Right atrium auricular region (tissue), 2 donors: ENCODE measurements around the gene RBBP4. TPM values are rescaled to one million over a fixed set of nuclear protein-coding genes. Genes with fewer than 3 reads are reported as not detected.
A peak's percentile ranks its signal among the peaks of the same experiment; 100 is the strongest.

Experiments
- DNase-seq: peaks from one replicate; pipeline ENCODE4 v3.0.0-alpha.2; 2019; ENCODE audit warnings: low spot score
- H3K27ac ChIP-seq, 2 donors: fragments of 200-600 bp; sonication (generic); 1 replicate in 1 of 2; 2 replicates in 1 of 2; pipeline ENCODE4 v1.5.1; 2016 to 2019
- H3K27me3 ChIP-seq, 2 donors: fragments of 200-600 bp; sonication (generic); one replicate each; pipeline versions ENCODE4 v1.5.1 to v1.6.0; 2017 to 2019
- H3K36me3 ChIP-seq: fragments of 200-600 bp; sonication (generic); one replicate; pipeline ENCODE4 v1.5.1; 2016
- H3K4me1 ChIP-seq, 2 donors: fragments of 200-600 bp; sonication (generic); one replicate each; pipeline versions ENCODE4 v1.5.1 to v1.6.0; 2017 to 2019
- H3K4me3 ChIP-seq, 2 donors: fragments of 200-600 bp; sonication (generic); 1 replicate in 1 of 2; 2 replicates in 1 of 2; pipeline ENCODE4 v1.5.1; 2017 to 2019; ENCODE audit warnings: mild to moderate bottlenecking in 1 of 2, moderate library complexity in 1 of 2
- H3K9me3 ChIP-seq, 2 donors: fragments of 200-600 bp; sonication (generic); one replicate each; pipeline ENCODE4 v1.5.1; 2019
- CTCF ChIP-seq, 2 donors: fragments of 200-600 bp; sonication (generic); IDR thresholded peaks; one replicate each; pipeline ENCODE4 v1.5.1; 2019; ENCODE audit warnings: antibody characterized with exemption in 2 of 2
- total RNA-seq, 2 donors: library from RNA; depleted of rRNA; stranded (reverse); fragments of >200 nt; gene quantifications; one replicate each; pipeline ENCODE4 v1.1.0, GENCODE V29; 2016

The RBBP4 gene
- total RNA-seq, 2 donors from 2014 or later, result 62.5 to 65.7 TPM

- H3K4me3 ChIP-seq, result no peak overlapping the region
- DNase-seq, result no peak
- H3K36me3 ChIP-seq, result peaks cover 52% of the 10 kb centered on the region
- H3K9me3 ChIP-seq, result no peaks in the 10 kb centered on the region
- TF ChIP-seq CTCF (IDR thresholded peaks at IDR 0.05), result no peak
- no peaks in the 10 kb centered on the region for H3K27me3 ChIP-seq
- peaks cover 0 to 38% of the 10 kb centered on the region in 2 donors for H3K4me1 ChIP-seq
- H3K27ac ChIP-seq, result no peak overlapping the region
Measured at GRCh38 chr1:32681999-32682398, 31.0 kb downstream of the RBBP4 start.

- H3K27ac ChIP-seq, result peak overlapping the region; percentile 33 to 38
- peaks cover 0 to 38% of the 10 kb centered on the region in 2 donors for H3K4me1 ChIP-seq
- peaks cover 44% of the 10 kb centered on the region for H3K36me3 ChIP-seq
Measured at GRCh38 chr1:32683397-32683796, 32.4 kb downstream of the RBBP4 start.

GRCh38 chr1:32684167-32684811 lies 33.3 kb downstream of the RBBP4 start:
- Histone ChIP-seq H3K27me3 (no peaks in the 10 kb centered on the region), H3K4me1 (peaks cover 0 to 38% of the 10 kb centered on the region in 2 donors), H3K36me3 (peaks cover 38% of the 10 kb centered on the region), H3K9me3 (no peaks in the 10 kb centered on the region), H3K27ac (peak overlapping the region; percentile 38 to 42), H3K4me3 (no peak overlapping the region)
- TF ChIP-seq CTCF (IDR thresholded peaks at IDR 0.05), result no peak
- no peak for DNase-seq

More at GRCh38 chr1:32683397-32683796, 32.4 kb downstream of the RBBP4 start:
- Histone ChIP-seq H3K9me3 (no peaks in the 10 kb centered on the region), H3K27me3 (no peaks in the 10 kb centered on the region), H3K4me3 (no peak overlapping the region)
- no peak for TF ChIP-seq CTCF (IDR thresholded peaks at IDR 0.05)
- no peak for DNase-seq

- H3K27ac ChIP-seq, result peak overlapping the region in 1 of 2 donors; percentile 42
- H3K4me3 ChIP-seq, result no peak overlapping the region
- peaks cover 28% of the 10 kb centered on the region for H3K36me3 ChIP-seq
- DNase-seq, result no peak
- H3K9me3 ChIP-seq, result no peaks in the 10 kb centered on the region
- H3K4me1 ChIP-seq, result peaks cover 0 to 38% of the 10 kb centered on the region in 2 donors
- H3K27me3 ChIP-seq, result no peaks in the 10 kb centered on the region
- no peak for TF ChIP-seq CTCF (IDR thresholded peaks at IDR 0.05)
Measured at GRCh38 chr1:32685498-32685897, 34.5 kb downstream of the RBBP4 start.

GRCh38 chr1:32686387-32686786 lies 35.4 kb downstream of the RBBP4 start:
- no peak for TF ChIP-seq CTCF (IDR thresholded peaks at IDR 0.05)
- no peaks in the 10 kb centered on the region for H3K27me3 ChIP-seq
- H3K4me1 ChIP-seq, result peaks cover 0 to 32% of the 10 kb centered on the region in 2 donors
- DNase-seq, result no peak
- no peak overlapping the region for H3K27ac ChIP-seq
- H3K9me3 ChIP-seq, result no peaks in the 10 kb centered on the region
- H3K36me3 ChIP-seq, result peaks cover 23% of the 10 kb centered on the region
- no peak overlapping the region for H3K4me3 ChIP-seq
